Measurements from ENCODE around the gene CNNM1. TPM values are rescaled to one million over a fixed set of nuclear protein-coding genes. Genes with fewer than 3 reads are reported as not detected.

CNNM1 gene
- polyA plus RNA-seq, 2 of the 4 experiments (the other 2 are of a cell fraction), result 14.2 to 17.5 TPM

DNA sequence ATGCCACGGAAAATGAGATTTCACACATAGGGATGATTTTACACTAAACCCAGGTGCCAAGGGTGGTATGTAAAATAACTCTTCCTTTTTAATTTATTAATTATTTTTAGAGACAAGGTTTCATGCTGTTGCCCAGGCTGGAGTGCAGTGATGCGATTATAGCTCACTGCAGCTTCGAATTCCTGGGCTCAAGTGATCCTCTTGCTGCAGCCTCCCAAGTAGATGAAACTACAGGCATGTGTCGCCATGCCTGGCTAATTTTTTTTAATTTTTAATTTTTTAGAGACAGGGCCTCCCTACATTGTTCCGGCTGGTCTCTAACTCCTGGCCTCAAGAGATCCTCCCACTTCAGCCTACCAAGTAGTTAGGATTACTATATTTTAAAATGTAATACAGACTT is 2.3 kb upstream of the CNNM1 start:
- Histone ChIP-seq H3K4me1 (peaks cover 30% of the 10 kb centered on the region), H3K9me3 (no peaks in the 10 kb centered on the region), H3K4me3 (no peak overlapping the region), H3K27ac (no peak overlapping the region), H3K4me2 (no peak overlapping the region)
- ChIA-PET POLR2A (no interaction called here), CTCF (interaction anchor here (1.3 kb wide), 1 partner anchor 13 kb away, joined by 3 read pairs; no protein-coding TSS in a partner anchor)
- TF ChIP-seq RCOR1 (IDR thresholded peaks at IDR 0.05; ENCODE audit: low read depth, low read length) (no peak), HOXB13 (CRISPR knock-in tag; IDR thresholded peaks at IDR 0.05; ENCODE audit: low read depth) (no peak), USF2 (IDR thresholded peaks at IDR 0.05) (no peak), SREBF2 (IDR thresholded peaks at IDR 0.05) (no peak), NPAS2 (CRISPR knock-in tag; IDR thresholded peaks at IDR 0.05; ENCODE audit: borderline replicate concordance) (no peak)
- TF ChIP-seq, protein P1, sequence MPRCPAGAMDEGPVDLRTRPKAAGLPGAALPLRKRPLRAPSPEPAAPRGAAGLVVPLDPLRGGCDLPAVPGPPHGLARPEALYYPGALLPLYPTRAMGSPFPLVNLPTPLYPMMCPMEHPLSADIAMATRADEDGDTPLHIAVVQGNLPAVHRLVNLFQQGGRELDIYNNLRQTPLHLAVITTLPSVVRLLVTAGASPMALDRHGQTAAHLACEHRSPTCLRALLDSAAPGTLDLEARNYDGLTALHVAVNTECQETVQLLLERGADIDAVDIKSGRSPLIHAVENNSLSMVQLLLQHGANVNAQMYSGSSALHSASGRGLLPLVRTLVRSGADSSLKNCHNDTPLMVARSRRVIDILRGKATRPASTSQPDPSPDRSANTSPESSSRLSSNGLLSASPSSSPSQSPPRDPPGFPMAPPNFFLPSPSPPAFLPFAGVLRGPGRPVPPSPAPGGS (IDR thresholded peaks at IDR 0.05), result no peak
- no peak for FAIRE-seq
- DNase-seq (ENCODE audit: low read depth in 1 of 2, low spot score in 1 of 2), result no peak
- 94% methylated on average over 5 of the region's 5 CpGs for WGBS (ENCODE audit: missing lambda C conversion rate)
- ATAC-seq, result no peak

DNA sequence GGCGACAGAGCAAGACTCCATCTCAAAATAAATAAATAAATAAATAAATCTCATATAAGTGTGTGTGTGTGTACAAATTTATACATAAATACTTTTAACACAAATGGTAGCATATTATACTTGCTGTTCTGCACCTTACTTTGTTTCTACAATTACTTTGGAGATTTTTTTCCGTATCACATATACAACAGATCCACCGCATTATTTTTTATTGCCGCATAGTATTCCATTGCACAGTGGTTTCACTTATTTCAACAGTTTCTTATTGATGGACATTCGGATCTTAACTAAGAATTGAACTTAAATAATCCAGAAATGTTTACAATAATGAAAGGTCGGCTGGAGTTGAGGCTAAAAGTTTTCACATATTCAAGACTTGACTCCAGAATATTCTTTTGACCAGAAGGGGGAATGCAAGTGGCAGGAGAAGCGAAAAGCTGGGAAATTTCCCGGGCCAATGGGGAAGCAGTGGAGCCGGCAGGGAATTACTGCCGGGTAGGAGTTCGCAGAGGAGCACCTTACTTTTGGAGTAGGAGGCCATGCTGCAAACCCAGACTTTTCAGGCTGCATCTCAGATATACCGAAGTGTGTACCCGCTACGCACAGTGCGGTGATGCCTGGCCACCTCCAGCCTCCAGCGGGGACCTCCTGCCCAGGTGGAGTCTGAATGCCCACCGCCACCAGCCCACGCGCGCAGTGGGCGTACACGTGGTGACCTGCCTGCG is 415 bp upstream of the CNNM1 start:
- H3K27ac ChIP-seq, result peak overlapping the region; percentile 69 to 91
- no peaks in the 10 kb centered on the region for H3K9me3 ChIP-seq
- CTCF ChIA-PET, result interaction anchor here (0.6 to 1.6 kb wide), 10 partner anchors 9 to 1297 kb away, joined by 3 to 6 read pairs (median 3); no protein-coding TSS in a partner anchor
- FAIRE-seq (peak; percentile 7), DNase-seq (ENCODE audit: low read depth in 1 of 2, low spot score in 1 of 2) (peak; percentile 62 to 81), ATAC-seq (peak; percentile 61 to 73)
- TF ChIP-seq ZFP36 (IDR thresholded peaks at IDR 0.05; ENCODE audit: borderline replicate concordance, partially characterized antibody), result no peak
- peak; percentile 92; the same call in 1 of the 2 replicates for TF ChIP-seq MYC (IDR thresholded peaks at IDR 0.05; ENCODE audit: borderline replicate concordance, low read length)
- no peak for TF ChIP-seq SREBF2 (IDR thresholded peaks at IDR 0.05)
- TF ChIP-seq, protein P2, sequence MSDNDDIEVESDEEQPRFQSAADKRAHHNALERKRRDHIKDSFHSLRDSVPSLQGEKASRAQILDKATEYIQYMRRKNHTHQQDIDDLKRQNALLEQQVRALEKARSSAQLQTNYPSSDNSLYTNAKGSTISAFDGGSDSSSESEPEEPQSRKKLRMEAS (IDR thresholded peaks at IDR 0.05), result 0 out of 2 replicates have a peak, but pooled peaks have one; percentile 97
- TF ChIP-seq CTCF (IDR thresholded peaks at IDR 0.05), result peak; percentile 44
- no peak for TF ChIP-seq KDM5A (IDR thresholded peaks at IDR 0.05)
- TF ChIP-seq POLR2A (IDR thresholded peaks at IDR 0.05; ENCODE audit: low read length), result peak; percentile 63; the same call in 1 of the 2 replicates
- no peak for TF ChIP-seq RCOR1 (IDR thresholded peaks at IDR 0.05; ENCODE audit: low read depth, low read length)
- peak; percentile 33 to 53; a peak in 2 of 5 replicates for TF ChIP-seq RAD21 (conservative IDR thresholded peaks at IDR 0.05 in 1 of 2, IDR thresholded peaks at IDR 0.05 in 1 of 2)
- TF ChIP-seq ATOH8 (CRISPR knock-in tag; IDR thresholded peaks at IDR 0.05; ENCODE audit: low read depth), result 0 out of 2 replicates have a peak, but pooled peaks have one; percentile 65
- peak; percentile 39; the same call in 2 of the 3 replicates for TF ChIP-seq SMC3 (IDR thresholded peaks at IDR 0.05)
- TF ChIP-seq CBX8 (IDR thresholded peaks at IDR 0.05), result no peak
- no peak for TF ChIP-seq BHLHE40 (IDR thresholded peaks at IDR 0.05; ENCODE audit: low read depth, low read length)
- POLR2A ChIA-PET, result interaction anchor here (1.3 to 1.9 kb wide), 2 partner anchors 10 to 102 kb away, joined by 7 to 15 read pairs; partner anchors contain the start of gene GOT1
- peaks cover 30% of the 10 kb centered on the region for H3K4me1 ChIP-seq
- peak overlapping the region; percentile 84 for H3K4me3 ChIP-seq
- H3K4me2 ChIP-seq, result peak overlapping the region; percentile 92
- WGBS (ENCODE audit: missing lambda C conversion rate), result 22% methylated on average over 22 of the region's 23 CpGs

Measured in A549 (cell line).